Neutrophil (primary cell): ENCODE measurements around the gene NR4A3.
"Not testable (repeated sequence)": the region's sequence is repeated elsewhere in the genome, so short reads cannot be mapped to it uniquely, and the experiment has no call there.

ENCODE experiments used
- H3K27ac ChIP-seq: fragments of 200-600 bp; sonication (generic); 2 replicates; pipeline ENCODE4 v1.5.1; 2016; ENCODE audit warnings: mild to moderate bottlenecking, moderate library complexity
- H3K27me3 ChIP-seq: fragments of 200-600 bp; sonication (generic); 2 replicates; pipeline ENCODE4 v1.6.0; 2016; ENCODE audit warnings: mild to moderate bottlenecking
- H3K36me3 ChIP-seq: fragments of 200-600 bp; sonication (generic); 2 replicates; pipeline ENCODE4 v1.5.1; 2017
- H3K4me1 ChIP-seq, 2 experiments: fragments of 200-600 bp in 1 of 2; sonication (generic) in 1 of 2; 1 replicate in 1 of 2; 2 replicates in 1 of 2; pipeline versions ENCODE4 v1.5.1 to v1.6.1; 2013 to 2016; ENCODE audit warnings: low read depth in 1 of 2, low read length in 1 of 2, mild to moderate bottlenecking in 1 of 2, moderate library complexity in 1 of 2; ENCODE audit not compliant: control insufficient read depth in 1 of 2, insufficient read depth in 1 of 2
- H3K4me3 ChIP-seq, 2 experiments: fragments of 200-600 bp in 1 of 2; sonication (generic) in 1 of 2; 1 replicate in 1 of 2; 2 replicates in 1 of 2; pipeline ENCODE4 v1.5.1; 2013 to 2016; ENCODE audit warnings: low read depth in 1 of 2, low read length in 1 of 2, mild to moderate bottlenecking in 1 of 2, moderate library complexity in 1 of 2
- H3K9me3 ChIP-seq: fragments of 200-600 bp; sonication (generic); 2 replicates; pipeline ENCODE4 v1.5.1; 2016
- CTCF ChIP-seq: fragments of 200-600 bp; sonication (generic); IDR thresholded peaks from 2 replicates; pipeline ENCODE4 v1.5.1; 2016; ENCODE audit warnings: antibody characterized with exemption

Gene NR4A3

DNA sequence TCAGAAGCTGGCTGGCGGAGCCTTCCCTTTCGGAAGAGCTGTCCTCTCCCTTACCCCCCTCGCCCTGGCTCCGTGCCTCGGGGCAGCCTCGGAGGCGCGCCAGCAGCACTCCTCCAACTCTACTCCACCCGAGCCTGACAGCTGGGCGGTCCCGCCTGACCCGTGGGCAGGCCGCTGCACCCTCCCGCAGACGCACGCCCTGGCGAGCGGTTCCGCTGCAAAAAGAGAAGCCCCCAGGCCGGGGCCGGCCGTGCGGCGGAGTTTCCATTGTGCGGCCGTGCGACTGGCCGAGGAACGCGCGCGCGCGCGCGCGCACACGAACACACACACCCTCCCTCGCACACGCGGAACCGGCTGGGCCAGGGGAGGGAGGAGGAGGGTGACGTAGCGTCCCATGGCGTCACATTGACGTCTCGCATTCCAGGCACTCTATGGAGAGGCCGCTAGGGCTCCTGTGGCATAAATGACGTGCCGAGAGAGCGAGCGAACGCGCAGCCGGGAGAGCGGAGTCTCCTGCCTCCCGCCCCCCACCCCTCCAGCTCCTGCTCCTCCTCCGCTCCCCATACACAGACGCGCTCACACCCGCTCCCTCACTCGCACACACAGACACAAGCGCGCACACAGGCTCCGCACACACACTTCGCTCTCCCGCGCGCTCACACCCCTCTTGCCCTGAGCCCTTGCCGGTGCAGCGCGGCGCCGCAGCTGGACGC is at the start of gene NR4A3:
Gene NR4A3 (plus strand): TSS at position 490 of the 713 bp plus-strand sequence. CDS start 6,158 bp downstream, outside the sequence.
- Histone ChIP-seq H3K9me3 (no peaks in the 10 kb centered on the region), H3K4me3 (peak within 1 kb of the TSS; percentile 78 to 99), H3K27me3 (peaks cover 47% of the 10 kb centered on the region), H3K27ac (peak within 1 kb of the TSS; percentile 95), H3K36me3 (no peaks in the 10 kb centered on the region), H3K4me1 (peaks cover 67 to 71% of the 10 kb centered on the region in 2 experiments)
- peak; percentile 83 for TF ChIP-seq CTCF

- Histone ChIP-seq H3K4me1 (no peaks in the 10 kb centered on the region), H3K27me3 (no peaks in the 10 kb centered on the region), H3K4me3 (no peak overlapping the region), H3K36me3 (no peaks in the 10 kb centered on the region), H3K9me3 (no peaks in the 10 kb centered on the region), H3K27ac (no peak overlapping the region)
- no peak for TF ChIP-seq CTCF
These were observed 48.1 kb upstream of the NR4A3 start for GRCh38 chr9:99773468-99774138.

- Histone ChIP-seq H3K27me3 (no peaks in the 10 kb centered on the region), H3K36me3 (no peaks in the 10 kb centered on the region), H3K4me3 (no peak overlapping the region), H3K27ac (no peak overlapping the region), H3K4me1 (peaks cover 0 to 5% of the 10 kb centered on the region in 2 experiments), H3K9me3 (no peaks in the 10 kb centered on the region)
- no peak for TF ChIP-seq CTCF
These were observed 43.4 kb upstream of the NR4A3 start for GRCh38 chr9:99778308-99778707.

GRCh38 chr9:99778836-99779235 is 42.8 kb upstream of the NR4A3 start:
- Histone ChIP-seq H3K9me3 (no peaks in the 10 kb centered on the region), H3K4me1 (peaks cover 0 to 5% of the 10 kb centered on the region in 2 experiments), H3K27ac (no peak overlapping the region), H3K4me3 (no peak overlapping the region), H3K36me3 (no peaks in the 10 kb centered on the region), H3K27me3 (no peaks in the 10 kb centered on the region)
- no peak for TF ChIP-seq CTCF

- peaks cover 0 to 5% of the 10 kb centered on the region in 2 experiments for H3K4me1 ChIP-seq
- H3K9me3 ChIP-seq, result no peaks in the 10 kb centered on the region
- no peak overlapping the region for H3K4me3 ChIP-seq
- H3K27me3 ChIP-seq, result no peaks in the 10 kb centered on the region
- H3K27ac ChIP-seq, result no peak overlapping the region
- no peaks in the 10 kb centered on the region for H3K36me3 ChIP-seq
- no peak for TF ChIP-seq CTCF
These were observed 42.4 kb upstream of the NR4A3 start for GRCh38 chr9:99779277-99779676.

DNA sequence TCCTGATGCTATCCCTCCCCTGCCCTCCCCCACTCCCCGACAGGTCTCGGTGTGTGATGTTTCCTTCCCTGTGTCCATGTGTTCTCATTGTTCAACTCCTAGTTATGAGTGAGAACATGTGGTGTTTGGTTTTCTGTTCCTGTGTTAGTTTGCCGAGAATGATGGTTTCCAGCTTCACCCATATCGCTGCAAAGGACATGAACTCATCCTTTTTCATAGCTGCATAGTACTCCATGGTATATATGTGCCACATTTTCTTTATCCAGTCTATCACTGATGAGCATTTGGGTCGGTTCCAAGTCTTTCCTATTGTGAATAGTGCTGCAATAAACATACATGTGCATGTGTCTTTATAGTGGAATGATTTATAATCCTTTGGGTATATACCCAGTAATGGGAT is 39.3 kb upstream of the NR4A3 start:
- not testable (repeated sequence) for H3K27ac ChIP-seq, H3K4me3 ChIP-seq, H3K27me3 ChIP-seq, H3K36me3 ChIP-seq, H3K9me3 ChIP-seq, H3K4me1 ChIP-seq
